ENCODE results near the gene NFATC2. TPM values are rescaled to one million over a fixed set of nuclear protein-coding genes. Genes with fewer than 3 reads are reported as not detected.

Gene NFATC2
- polyA plus RNA-seq, 1 of the 3 experiments (the other 2 are of a cell fraction): 0.36 TPM

GRCh38 chr20:51487076-51487475 lies 55.4 kb downstream of the NFATC2 start:
- Histone ChIP-seq H3K9ac (peak overlapping the region; percentile 56; the same call in 1 of the 2 replicates), H3K4me2 (no peak overlapping the region; the same call in 1 of the 2 replicates), H3K9me3 (no peaks in the 10 kb centered on the region), H3F3A (replicated peaks; ENCODE audit: insufficient read depth) (peaks cover 6% of the 10 kb centered on the region), H3K27me3 (ENCODE audit: insufficient read depth) (no peaks in the 10 kb centered on the region), H3K27ac (ENCODE audit: low read depth in 2 of 2, low read length in 1 of 2) (peak overlapping the region in 1 of 2 experiments; percentile 82; a peak in 2 of 4 replicates), H2AFZ (ENCODE audit: low read depth) (no peak overlapping the region), H3K4me3 (ENCODE audit: low read depth in 2 of 2, low read length in 1 of 2) (no peak overlapping the region), H4K20me1 (ENCODE audit: insufficient read depth) (no peaks in the 10 kb centered on the region), H3K4me1 (ENCODE audit: control insufficient read depth in 1 of 2, insufficient read depth in 2 of 2, low read depth in 1 of 2, low read length in 1 of 2) (peaks cover 8 to 16% of the 10 kb centered on the region in 2 experiments; a peak in 3 of 4 replicates), H3K79me2 (ENCODE audit: insufficient read depth) (no peaks in the 10 kb centered on the region), H3K36me3 (replicated peaks in 1 of 2; ENCODE audit: control insufficient read depth in 1 of 2, insufficient read depth in 2 of 2, low read length in 1 of 2) (no peaks in the 10 kb centered on the region), H3K9me2 (no peaks in the 10 kb centered on the region)
- TF ChIP-seq IRF3 (IDR thresholded peaks at IDR 0.05; ENCODE audit: low read depth, low read length) (no peak), NFIC (IDR thresholded peaks at IDR 0.05; ENCODE audit: borderline replicate concordance) (no peak), MAX (IDR thresholded peaks at IDR 0.05; ENCODE audit: low read depth) (no peak), RCOR1 (IDR thresholded peaks at IDR 0.05; ENCODE audit: low read length) (no peak), USF1 (IDR thresholded peaks at IDR 0.05; ENCODE audit: borderline replicate concordance, low read depth) (no peak), CHD2 (IDR thresholded peaks at IDR 0.05; ENCODE audit: low read length, partially characterized antibody) (no peak), JUND (IDR thresholded peaks at IDR 0.05) (no peak), FOXM1 (IDR thresholded peaks at IDR 0.05; ENCODE audit: low read depth) (no peak)
- 75% methylated on average over 7 of the region's 7 CpGs for WGBS (ENCODE audit: low lambda C conversion rate)
- POLR2A ChIA-PET: no interaction called here
- CTCF ChIA-PET: interaction anchor here (0.8 kb wide), 1 partner anchor 9 kb away, joined by 3 read pairs; no protein-coding TSS in a partner anchor
- DNase-seq: peak; percentile 50

- TF ChIP-seq EP300 (IDR thresholded peaks at IDR 0.05; ENCODE audit: borderline replicate concordance in 1 of 2, low read depth in 1 of 2, low read length in 1 of 2) (no peak), MAX (IDR thresholded peaks at IDR 0.05; ENCODE audit: low read depth) (no peak), FOXM1 (IDR thresholded peaks at IDR 0.05; ENCODE audit: low read depth) (no peak), REST (IDR thresholded peaks at IDR 0.05; ENCODE audit: low read depth, low read length) (no peak), EZH2phosphoT487 (IDR thresholded peaks at IDR 0.05; ENCODE audit: borderline replicate concordance, low read depth) (no peak), USF2 (IDR thresholded peaks at IDR 0.05; ENCODE audit: borderline replicate concordance, low read depth, low read length) (no peak), SIN3A (IDR thresholded peaks at IDR 0.05; ENCODE audit: borderline replicate concordance, low read depth, low read length) (no peak), SMC3 (IDR thresholded peaks at IDR 0.05; ENCODE audit: low read depth, low read length) (no peak), RFX5 (IDR thresholded peaks at IDR 0.05; ENCODE audit: low read length) (no peak)
- Histone ChIP-seq H3F3A (replicated peaks; ENCODE audit: insufficient read depth) (peaks cover 6% of the 10 kb centered on the region), H3K9me2 (no peaks in the 10 kb centered on the region), H3K79me2 (ENCODE audit: insufficient read depth) (no peaks in the 10 kb centered on the region), H3K9ac (no peak overlapping the region), H4K20me1 (ENCODE audit: insufficient read depth) (no peaks in the 10 kb centered on the region), H3K36me3 (replicated peaks in 1 of 2; ENCODE audit: control insufficient read depth in 1 of 2, insufficient read depth in 2 of 2, low read length in 1 of 2) (no peaks in the 10 kb centered on the region), H3K4me1 (ENCODE audit: control insufficient read depth in 1 of 2, insufficient read depth in 2 of 2, low read depth in 1 of 2, low read length in 1 of 2) (peaks cover 8 to 16% of the 10 kb centered on the region in 2 experiments; a peak in 3 of 4 replicates), H3K4me3 (ENCODE audit: low read depth in 2 of 2, low read length in 1 of 2) (no peak overlapping the region), H3K9me3 (no peaks in the 10 kb centered on the region), H2AFZ (ENCODE audit: low read depth) (no peak overlapping the region), H3K27me3 (ENCODE audit: insufficient read depth) (no peaks in the 10 kb centered on the region), H3K27ac (ENCODE audit: low read depth in 2 of 2, low read length in 1 of 2) (peak overlapping the region in 1 of 2 experiments; percentile 82; a peak in 1 of 4 replicates), H3K4me2 (no peak overlapping the region)
- DNase-seq: no peak
- ChIA-PET CTCF (interaction anchor here (0.7 to 1.2 kb wide), 3 partner anchors 10 to 110 kb away, joined by 3 read pairs; no protein-coding TSS in a partner anchor), POLR2A (no interaction called here)
- 86% methylated on average over 12 of the region's 12 CpGs for WGBS (ENCODE audit: low lambda C conversion rate)
Observed at GRCh38 chr20:51486197-51487005, 56.1 kb downstream of the NFATC2 start.
